GM19025 (cell line): ENCODE measurements around the gene SLC26A8.
"Not testable (repeated sequence)": the region's sequence is repeated elsewhere in the genome, so short reads cannot be mapped to it uniquely, and the experiment has no call there.

ENCODE experiments used
- ATAC-seq: cut with Tn5 transposase; IDR thresholded peaks from one replicate; pipeline ENCODE4 v1.9.1; 2021; ENCODE audit warnings: mild to moderate bottlenecking, low read depth, moderate library complexity; ENCODE audit not compliant: unreplicated experiment

Gene SLC26A8

GRCh38 chr6:35919827-35920751 lies 104.4 kb downstream of the SLC26A8 start:
- peak; percentile 23 for ATAC-seq

GRCh38 chr6:35919085-35919826 lies 105.2 kb downstream of the SLC26A8 start:
- no peak for ATAC-seq

GRCh38 chr6:35916893-35917292 lies 107.5 kb downstream of the SLC26A8 start:
- ATAC-seq, result not testable (repeated sequence)

- no peak for ATAC-seq
Observed at GRCh38 chr6:35916056-35916455, 108.4 kb downstream of the SLC26A8 start.

- ATAC-seq, result no peak
Observed at GRCh38 chr6:35914536-35914935, 109.9 kb downstream of the SLC26A8 start.

- no peak for ATAC-seq
Observed at GRCh38 chr6:35911871-35912653, 112.4 kb downstream of the SLC26A8 start.

GRCh38 chr6:35909571-35909970 lies 114.9 kb downstream of the SLC26A8 start:
- ATAC-seq, result not testable (repeated sequence)

GRCh38 chr6:35908753-35909401 lies 115.6 kb downstream of the SLC26A8 start:
- not testable (repeated sequence) for ATAC-seq

- no peak for ATAC-seq
Observed at GRCh38 chr6:35907750-35908149, 116.7 kb downstream of the SLC26A8 start.

- ATAC-seq, result no peak
Observed at GRCh38 chr6:35906499-35906846, 118.0 kb downstream of the SLC26A8 start.

- ATAC-seq, result no peak
Observed at GRCh38 chr6:35905841-35906498, 118.5 kb downstream of the SLC26A8 start.

GRCh38 chr6:35905141-35905785 lies 119.2 kb downstream of the SLC26A8 start:
- ATAC-seq, result no peak

GRCh38 chr6:35903679-35904078 lies 120.8 kb downstream of the SLC26A8 start:
- ATAC-seq, result no peak

GRCh38 chr6:35900448-35900847 lies 124.0 kb downstream of the SLC26A8 start:
- ATAC-seq, result no peak

GRCh38 chr6:35898003-35898402 lies 126.4 kb downstream of the SLC26A8 start:
- no peak for ATAC-seq

- no peak for ATAC-seq
Observed at GRCh38 chr6:35897486-35897885, 127.0 kb downstream of the SLC26A8 start.

GRCh38 chr6:35897036-35897435 lies 127.4 kb downstream of the SLC26A8 start:
- no peak for ATAC-seq

GRCh38 chr6:35896228-35896627 lies 128.2 kb downstream of the SLC26A8 start:
- no peak for ATAC-seq

GRCh38 chr6:35895560-35895959 lies 128.9 kb downstream of the SLC26A8 start:
- no peak for ATAC-seq
